GM12878 (cell line): ENCODE data around the gene CPVL. TPM values are rescaled to one million over a fixed set of nuclear protein-coding genes. Genes with fewer than 3 reads are reported as not detected.

ENCODE experiments used
- ATAC-seq: fragments of 200-7000 bp; cut with Tn5 transposase; 3 replicates; pipeline ENCODE4 v1.9.1; 2020; ENCODE audit warnings: mild to moderate bottlenecking, moderate library complexity
- BruUV-seq: library from RNA; stranded (reverse); fragments of 400-500 nt; replicated peaks from 2 replicates; lab custom pipeline; 2021; lab: Mats Ljungman, UMichigan
- CTCF ChIA-PET: fragments of 300-600 bp; sonication (Branson Sonifier 250); formaldehyde crosslinking; extraction: SDS; loops from one replicate; lab custom pipeline; 2021; ENCODE audit warnings: inconsistent platforms; lab: Yijun Ruan, JAX
- POLR2A ChIA-PET: fragments of 350-600 bp; formaldehyde crosslinking; extraction: SDS; loops from one replicate; lab custom pipeline; 2021; ENCODE audit warnings: inconsistent platforms; lab: Charles Lee
- RAD21 ChIA-PET: fragments of 300-600 bp; sonication (Branson Sonifier 250); formaldehyde crosslinking; loops from one replicate; lab custom pipeline; 2023; ENCODE audit warnings: antibody characterized with exemption; ENCODE audit not compliant: unreplicated experiment; lab: Charles Lee
- SMC1A ChIA-PET: fragments of 300-600 bp; sonication (Branson Sonifier 250); formaldehyde crosslinking; loops from one replicate; lab custom pipeline; 2023; ENCODE audit not compliant: unreplicated experiment, uncharacterized antibody; lab: Charles Lee
- DNase-seq: peaks from one replicate; pipeline ENCODE4 v3.0.0-alpha.2; 2011; ENCODE audit warnings: low read depth, low spot score
- FAIRE-seq: peaks from 3 replicates; lab custom pipeline; 2011; peaks lifted over from hg19 to GRCh38; lab: Jason Lieb, UNC
- H2AFZ ChIP-seq: 2 replicates; pipeline ENCODE4 v1.6.0; 2011; ENCODE audit warnings: low read depth, low read length, control low read depth; ENCODE audit not compliant: control insufficient read depth
- H3K27ac ChIP-seq: 2 replicates; pipeline ENCODE4 v1.5.1; 2011; ENCODE audit warnings: control low read depth; ENCODE audit not compliant: control insufficient read depth, insufficient read depth
- H3K27me3 ChIP-seq, 2 experiments: replicated peaks in 1 of 2; 2 replicates each; pipeline versions ENCODE4 v1.6.0 to v1.6.1; 2011; ENCODE audit warnings: low read length in 1 of 2; ENCODE audit not compliant: control insufficient read depth in 2 of 2, insufficient read depth in 2 of 2
- H3K36me3 ChIP-seq, 2 experiments: 2 replicates each; pipeline ENCODE4 v1.5.1; 2011; ENCODE audit warnings: low read length in 1 of 2; ENCODE audit not compliant: control insufficient read depth in 2 of 2, insufficient read depth in 2 of 2
- H3K4me1 ChIP-seq: 2 replicates; pipeline ENCODE4 v1.6.1; 2011; ENCODE audit warnings: mild to moderate bottlenecking, low read length, moderate library complexity, mixed read lengths; ENCODE audit not compliant: control insufficient read depth, insufficient read depth
- H3K4me2 ChIP-seq: 2 replicates; pipeline ENCODE4 v1.6.0; 2011; ENCODE audit warnings: control low read depth; ENCODE audit not compliant: control insufficient read depth, insufficient read depth
- H3K4me3 ChIP-seq: fragments of 200-600 bp; sonication (generic); 2 replicates; pipeline ENCODE4 v1.5.1; 2016
- H3K79me2 ChIP-seq: 2 replicates; pipeline ENCODE4 v1.6.0; 2011; ENCODE audit warnings: low read length; ENCODE audit not compliant: control insufficient read depth, insufficient read depth
- H3K9ac ChIP-seq: 2 replicates; pipeline ENCODE4 v1.8.0; 2011; ENCODE audit warnings: low read length, control low read depth, mixed read lengths; ENCODE audit not compliant: control insufficient read depth, insufficient read depth
- H3K9me3 ChIP-seq: replicated peaks from 3 replicates; pipeline ENCODE4 v1.5.1; 2011; ENCODE audit warnings: mild to moderate bottlenecking, low read length; ENCODE audit not compliant: control insufficient read depth, insufficient read depth
- H4K20me1 ChIP-seq: 2 replicates; pipeline ENCODE4 v1.6.0; 2011; ENCODE audit not compliant: control insufficient read depth, insufficient read depth
- ATF3 ChIP-seq: IDR thresholded peaks from 2 replicates; pipeline ENCODE4 v1.6.1; 2011; ENCODE audit warnings: low read depth, mild to moderate bottlenecking, low read length, moderate library complexity, borderline replicate concordance; ENCODE audit errors: extremely low read depth
- GABPA ChIP-seq: IDR thresholded peaks from 2 replicates; pipeline ENCODE4 v1.6.1; 2014; ENCODE audit warnings: antibody characterized with exemption, low read depth, mild to moderate bottlenecking, inconsistent platforms
- HCFC1 ChIP-seq: fragments of 150-350 bp; IDR thresholded peaks from 2 replicates; pipeline ENCODE4 v1.6.1; 2014; ENCODE audit warnings: low read length
- RB1 ChIP-seq: fragments of 450-650 bp; formaldehyde crosslinking; IDR thresholded peaks from 2 replicates; pipeline ENCODE4 v1.6.1; 2017; ENCODE audit warnings: mild to moderate bottlenecking, borderline replicate concordance
- ZNF217 ChIP-seq: fragments of 450-650 bp; IDR thresholded peaks from 2 replicates; pipeline ENCODE4 v1.6.1; 2017; ENCODE audit warnings: antibody characterized with exemption, mild to moderate bottlenecking
- whole genome bisulfite sequencing: methylation state at CpG from one replicate; pipeline ENCODE4 v1.1.6; 2016; ENCODE audit warnings: low lambda C conversion rate; ENCODE audit not compliant: insufficient replicate concordance, insufficient coverage; ENCODE audit errors: missing lambda C conversion rate; 5-methylcytosine and 5-hydroxymethylcytosine counted together
- in situ Hi-C: fragments of 300-500 bp; cut with MboI; formaldehyde crosslinking; loops from 9 replicates; pipeline ENCODE4 v1.14.3; 2018; ENCODE audit warnings: mixed read lengths
- intact Hi-C: fragments of 100-400 bp; cut with micrococcal nuclease; formaldehyde crosslinking; loops from one replicate; pipeline ENCODE4 v1.14.2; 2022; ENCODE audit not compliant: unreplicated experiment
- polyA plus RNA-seq, 11 experiments: library from polyadenylated mRNA; depleted of rRNA in 4 of 11; unstranded in 6 of 11; stranded (reverse) in 5 of 11; fragments of >200 nt; fragmentation: Nextera tagmentation in 4 of 11; fragmentation: Illumina TruSeq in 1 of 11; extraction: Ambion mirVana in 4 of 11; extraction: Trizol in 1 of 11; gene quantifications; 1 replicate in 1 of 11; 2 replicates in 10 of 11; pipeline versions ENCODE4 v1.2.1 to v1.2.3, GENCODE V29; 2011 to 2016; ENCODE audit warnings: inconsistent platforms in 2 of 11, missing spikeins in 2 of 11, low read depth in 1 of 11
- total RNA-seq, 4 experiments: library from RNA; depleted of rRNA in 3 of 4; stranded (reverse); fragments of >200 nt in 3 of 4; fragmentation: Illumina TruSeq in 1 of 4; extraction: Trizol in 1 of 4; gene quantifications; 2 replicates each; pipeline versions ENCODE4 v1.2.1 to v1.2.3, GENCODE V29; 2013 to 2021
- TF ChIP-seq, protein P1 (sequence below): fragments of 450-650 bp; IDR thresholded peaks from 2 replicates; pipeline ENCODE4 v1.6.1; 2017; ENCODE audit warnings: antibody characterized with exemption, mild to moderate bottlenecking, moderate library complexity

The CPVL gene
- total and polyA plus RNA-seq, 10 of the 15 experiments (the other 5 are each of a cell fraction or from before 2014, with no cell fraction given), result 0.59 TPM; not detected in 9

DNA sequence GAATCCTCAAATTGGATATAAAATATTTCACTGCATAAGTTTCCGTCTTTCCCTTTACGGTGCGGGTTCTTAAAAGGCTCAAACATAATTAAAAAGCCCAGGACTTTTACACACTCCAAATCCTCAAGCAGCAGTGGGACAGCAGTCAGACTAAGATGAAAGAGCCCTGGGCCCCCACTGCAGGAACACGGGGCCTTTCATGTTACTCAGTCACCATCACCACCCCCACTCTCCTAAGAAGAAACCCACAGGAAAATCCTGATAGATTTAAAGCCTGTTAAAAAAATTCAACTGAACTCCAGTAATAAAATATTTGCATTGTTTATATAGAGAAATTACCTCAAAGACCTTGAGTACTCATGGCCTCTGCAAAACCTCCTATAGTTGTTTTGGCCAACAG is 114.2 kb downstream of the CPVL start:
- DNase-seq (no peak), FAIRE-seq (no peak), ATAC-seq (no peak)
- Histone ChIP-seq H3K4me1 (no peaks in the 10 kb centered on the region), H3K27me3 (peaks cover 0 to 2% of the 10 kb centered on the region in 2 experiments; a peak in 2 of 4 replicates), H3K36me3 (no peaks in the 10 kb centered on the region), H3K9ac (no peak overlapping the region), H3K79me2 (no peaks in the 10 kb centered on the region), H3K4me2 (no peak overlapping the region), H2AFZ (no peak overlapping the region), H3K27ac (no peak overlapping the region), H4K20me1 (no peaks in the 10 kb centered on the region), H3K4me3 (no peak overlapping the region), H3K9me3 (no peaks in the 10 kb centered on the region)
- ChIA-PET POLR2A (no interaction called here), RAD21 (no interaction called here), SMC1A (no interaction called here), CTCF (no interaction called here)
- intact Hi-C loops, result no loop called here
- in situ Hi-C loops, result no loop called here
- WGBS, result 75% methylated on average over 4 of the region's 4 CpGs
- TF ChIP-seq ATF3 (no peak), GABPA (no peak), HCFC1 (no peak), RB1 (no peak), ZNF217 (no peak)
- TF ChIP-seq, protein P1, sequence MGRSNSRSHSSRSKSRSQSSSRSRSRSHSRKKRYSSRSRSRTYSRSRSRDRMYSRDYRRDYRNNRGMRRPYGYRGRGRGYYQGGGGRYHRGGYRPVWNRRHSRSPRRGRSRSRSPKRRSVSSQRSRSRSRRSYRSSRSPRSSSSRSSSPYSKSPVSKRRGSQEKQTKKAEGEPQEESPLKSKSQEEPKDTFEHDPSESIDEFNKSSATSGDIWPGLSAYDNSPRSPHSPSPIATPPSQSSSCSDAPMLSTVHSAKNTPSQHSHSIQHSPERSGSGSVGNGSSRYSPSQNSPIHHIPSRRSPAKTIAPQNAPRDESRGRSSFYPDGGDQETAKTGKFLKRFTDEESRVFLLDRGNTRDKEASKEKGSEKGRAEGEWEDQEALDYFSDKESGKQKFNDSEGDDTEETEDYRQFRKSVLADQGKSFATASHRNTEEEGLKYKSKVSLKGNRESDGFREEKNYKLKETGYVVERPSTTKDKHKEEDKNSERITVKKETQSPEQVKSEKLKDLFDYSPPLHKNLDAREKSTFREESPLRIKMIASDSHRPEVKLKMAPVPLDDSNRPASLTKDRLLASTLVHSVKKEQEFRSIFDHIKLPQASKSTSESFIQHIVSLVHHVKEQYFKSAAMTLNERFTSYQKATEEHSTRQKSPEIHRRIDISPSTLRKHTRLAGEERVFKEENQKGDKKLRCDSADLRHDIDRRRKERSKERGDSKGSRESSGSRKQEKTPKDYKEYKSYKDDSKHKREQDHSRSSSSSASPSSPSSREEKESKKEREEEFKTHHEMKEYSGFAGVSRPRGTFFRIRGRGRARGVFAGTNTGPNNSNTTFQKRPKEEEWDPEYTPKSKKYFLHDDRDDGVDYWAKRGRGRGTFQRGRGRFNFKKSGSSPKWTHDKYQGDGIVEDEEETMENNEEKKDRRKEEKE, result no peak
- no TSS peak for BruUV-seq
